HL-60/S4 (cell line): ENCODE results near the gene GCNA.
"Not testable (repeated sequence)": the region's sequence is repeated elsewhere in the genome, so short reads cannot be mapped to it uniquely, and the experiment has no call there.

Experiments used
- in situ Hi-C: fragments of 300-500 bp; cut with MboI; formaldehyde crosslinking; loops from 2 replicates; pipeline ENCODE4 v1.14.3; 2022; ENCODE audit warnings: low sequenced_read_pairs

GCNA gene

DNA sequence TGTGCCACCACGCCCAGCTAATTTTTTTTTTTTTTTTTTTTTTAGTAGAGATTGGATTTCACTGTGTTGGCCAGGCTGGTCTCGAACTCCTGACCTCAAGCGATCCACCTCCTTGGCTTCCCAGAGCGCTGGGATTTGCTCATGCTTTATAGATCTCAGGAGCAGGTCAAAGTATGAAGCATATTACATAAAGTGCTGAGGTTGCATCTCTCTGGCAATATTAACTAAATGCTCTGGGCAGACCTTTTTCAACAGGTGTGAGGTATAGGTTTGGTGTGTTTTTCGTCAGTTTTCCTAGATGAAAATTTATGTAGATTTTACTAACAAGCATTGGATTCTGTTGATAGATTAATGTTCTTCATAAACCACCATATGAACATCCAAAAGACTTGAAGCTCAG, 19.3 kb upstream of the GCNA start:
- in situ Hi-C loops, result no loop called here

- in situ Hi-C loops, result not testable (repeated sequence)
Observed at GRCh38 chrX:71559773-71560172, 18.5 kb upstream of the GCNA start.

DNA sequence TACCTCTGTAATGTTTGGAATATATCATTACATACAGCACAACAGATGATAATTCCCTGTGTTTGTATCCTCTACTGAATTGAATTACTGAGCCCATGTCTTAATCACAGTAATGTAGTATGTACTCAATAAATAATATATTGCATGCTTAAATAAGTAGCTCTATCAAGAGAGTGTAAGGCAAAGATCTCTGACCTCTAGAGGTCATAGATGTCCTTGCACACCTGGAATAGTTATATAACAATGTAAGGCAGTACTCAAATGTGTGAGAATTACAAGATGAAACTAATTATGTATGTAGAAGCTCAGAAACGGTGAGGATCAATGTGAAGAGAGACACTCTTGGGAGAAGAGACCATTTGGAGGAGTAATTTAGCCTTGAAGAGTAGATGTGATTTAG, 14.3 kb upstream of the GCNA start:
- in situ Hi-C loops, result no loop called here

DNA sequence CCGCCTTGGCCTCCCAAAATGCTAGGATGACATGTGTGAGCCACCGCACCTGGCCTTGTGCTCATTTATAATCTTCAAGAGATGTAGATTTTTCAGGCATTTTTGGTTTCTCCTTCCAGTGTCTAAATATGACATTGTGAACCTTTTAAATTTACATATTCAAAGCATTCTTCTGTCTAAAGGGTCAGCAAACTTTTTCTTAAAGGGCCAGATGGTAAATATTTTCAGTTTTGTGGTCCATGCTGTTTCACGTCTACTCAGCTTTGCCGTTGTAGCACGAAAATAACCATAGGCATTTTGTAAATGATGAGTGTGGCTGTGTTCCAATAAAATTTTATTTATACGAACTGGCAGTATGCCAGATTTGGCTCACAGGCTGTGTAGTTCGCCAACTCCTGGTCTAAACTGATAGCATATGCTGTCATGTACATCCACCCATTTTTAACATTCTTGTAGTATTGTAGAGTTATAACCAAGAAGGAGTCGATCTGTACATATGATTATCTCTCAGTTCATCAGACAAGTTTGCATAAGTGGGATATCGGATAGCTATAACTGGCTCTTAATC, 12.7 kb upstream of the GCNA start:
- in situ Hi-C loops, result no loop called here

DNA sequence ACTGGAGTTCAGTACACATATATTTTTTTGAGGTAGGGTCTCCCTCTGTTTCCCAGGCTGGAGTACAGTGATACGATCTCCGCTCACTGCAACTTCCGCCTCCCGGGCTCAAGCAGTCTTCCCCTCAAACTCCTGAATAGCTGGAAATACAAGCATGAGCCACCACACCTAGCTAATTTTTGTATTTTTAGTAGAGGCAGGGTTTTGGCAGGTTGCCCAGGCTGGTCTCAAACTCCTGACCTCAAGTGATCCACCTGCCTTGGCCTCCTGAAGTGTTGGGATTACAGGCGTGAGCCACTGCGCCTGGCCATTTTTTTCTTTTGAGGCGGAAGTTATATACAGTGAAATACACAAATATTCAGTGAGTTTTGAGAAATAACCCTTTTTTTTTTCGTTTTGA, 6.8 kb upstream of the GCNA start:
- in situ Hi-C loops, result not testable (repeated sequence)

GRCh38 chrX:71573590-71573989, 4.6 kb upstream of the GCNA start:
- in situ Hi-C loops, result no loop called here

DNA sequence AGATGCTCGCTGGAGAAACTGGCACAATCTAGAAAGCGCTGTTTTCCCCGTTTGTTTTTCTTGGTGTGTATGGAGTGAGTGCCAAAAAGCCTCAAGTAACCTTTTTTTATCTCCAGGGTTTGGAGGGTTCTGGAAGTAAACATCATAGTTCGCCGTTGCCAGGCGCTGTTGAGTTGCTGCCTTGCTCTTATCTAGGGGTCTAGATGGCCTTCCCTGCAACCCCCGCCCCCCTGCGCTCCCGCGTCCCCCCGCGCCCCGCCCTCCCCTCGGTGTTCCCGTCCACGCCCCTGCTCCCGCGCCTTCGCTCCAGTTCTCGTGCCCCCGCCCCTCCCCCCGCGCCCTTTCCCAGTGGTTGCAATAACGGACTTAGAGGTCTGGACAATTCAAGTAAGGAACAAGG, 555 bp upstream of the GCNA start:
- in situ Hi-C loops, result no loop called here

DNA sequence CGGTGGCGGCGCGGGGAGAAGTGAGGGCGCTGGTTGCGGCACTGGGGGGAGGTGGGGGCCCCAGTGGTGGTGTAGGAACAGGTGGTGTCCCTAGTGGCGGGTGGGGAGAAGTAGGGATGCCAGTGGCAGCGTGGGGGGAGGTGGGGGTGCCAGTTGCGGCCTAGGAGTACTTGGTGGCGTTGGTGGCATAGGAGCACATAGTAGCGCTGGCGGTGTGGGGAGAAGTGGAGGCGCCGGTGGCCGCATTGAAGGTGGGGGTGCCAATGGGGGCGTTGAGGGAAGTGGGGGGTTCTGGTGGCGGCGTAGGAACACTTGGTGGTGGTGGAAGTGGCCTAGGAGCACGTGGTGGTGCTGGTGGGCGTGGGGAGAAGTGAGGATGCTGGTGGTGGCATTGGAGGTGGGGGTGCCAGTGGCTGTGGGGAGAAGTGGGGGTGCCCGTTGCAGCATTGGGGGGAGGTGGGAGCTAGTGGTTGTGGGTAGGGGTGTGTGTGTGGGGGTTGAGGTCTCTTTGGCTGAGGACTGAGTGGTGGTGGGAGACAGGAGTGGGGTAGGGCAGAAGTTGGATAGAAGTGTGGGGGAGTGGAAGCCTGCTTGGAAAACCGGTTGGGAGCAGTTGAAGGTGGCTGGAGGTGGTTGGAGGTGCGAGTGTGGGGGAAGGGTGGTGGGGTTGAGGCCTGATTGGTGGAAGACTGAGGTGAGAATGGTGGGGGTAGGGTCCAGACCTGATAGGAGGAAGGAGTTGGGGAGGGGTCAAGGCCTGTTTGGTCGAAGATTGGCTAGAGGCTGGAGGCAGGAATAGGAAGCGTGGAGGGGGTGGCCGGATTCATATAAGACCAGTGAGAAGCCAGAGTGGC, 1.1 kb downstream of the GCNA start:
- in situ Hi-C loops, result no loop called here

- in situ Hi-C loops, result no loop called here
Observed at GRCh38 chrX:71579990-71580380, 1.7 kb downstream of the GCNA start.

- in situ Hi-C loops, result no loop called here
Observed at GRCh38 chrX:71581210-71581609, 3.0 kb downstream of the GCNA start.

DNA sequence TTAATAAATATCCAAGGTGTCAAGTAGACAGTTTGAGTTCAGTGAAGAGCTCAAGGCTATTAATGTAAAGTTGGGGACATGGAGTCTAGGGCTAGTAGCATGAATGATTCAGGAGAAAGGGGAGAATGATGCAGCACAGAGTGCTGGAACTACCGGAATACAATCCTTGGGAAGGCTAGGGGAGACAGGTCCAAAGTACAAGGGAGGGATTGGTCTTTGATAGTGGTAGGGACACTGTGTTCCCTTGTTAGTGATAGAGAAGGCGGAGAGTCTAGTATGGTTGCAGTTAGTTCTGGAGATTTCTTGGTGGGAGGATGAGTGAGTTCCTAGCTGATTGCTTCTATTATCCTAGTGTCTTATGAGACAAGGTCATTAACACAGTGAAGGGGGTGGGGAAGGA, 8.7 kb downstream of the GCNA start:
- in situ Hi-C loops, result no loop called here

- in situ Hi-C loops, result not testable (repeated sequence)
Observed at GRCh38 chrX:71593210-71593609, 15.0 kb downstream of the GCNA start.

GRCh38 chrX:71599965-71600364, 21.7 kb downstream of the GCNA start:
- in situ Hi-C loops, result no loop called here

- in situ Hi-C loops, result no loop called here
Observed at GRCh38 chrX:71603618-71604017, 25.4 kb downstream of the GCNA start.

- in situ Hi-C loops, result no loop called here
Observed at GRCh38 chrX:71604141-71604540, 25.9 kb downstream of the GCNA start.

DNA sequence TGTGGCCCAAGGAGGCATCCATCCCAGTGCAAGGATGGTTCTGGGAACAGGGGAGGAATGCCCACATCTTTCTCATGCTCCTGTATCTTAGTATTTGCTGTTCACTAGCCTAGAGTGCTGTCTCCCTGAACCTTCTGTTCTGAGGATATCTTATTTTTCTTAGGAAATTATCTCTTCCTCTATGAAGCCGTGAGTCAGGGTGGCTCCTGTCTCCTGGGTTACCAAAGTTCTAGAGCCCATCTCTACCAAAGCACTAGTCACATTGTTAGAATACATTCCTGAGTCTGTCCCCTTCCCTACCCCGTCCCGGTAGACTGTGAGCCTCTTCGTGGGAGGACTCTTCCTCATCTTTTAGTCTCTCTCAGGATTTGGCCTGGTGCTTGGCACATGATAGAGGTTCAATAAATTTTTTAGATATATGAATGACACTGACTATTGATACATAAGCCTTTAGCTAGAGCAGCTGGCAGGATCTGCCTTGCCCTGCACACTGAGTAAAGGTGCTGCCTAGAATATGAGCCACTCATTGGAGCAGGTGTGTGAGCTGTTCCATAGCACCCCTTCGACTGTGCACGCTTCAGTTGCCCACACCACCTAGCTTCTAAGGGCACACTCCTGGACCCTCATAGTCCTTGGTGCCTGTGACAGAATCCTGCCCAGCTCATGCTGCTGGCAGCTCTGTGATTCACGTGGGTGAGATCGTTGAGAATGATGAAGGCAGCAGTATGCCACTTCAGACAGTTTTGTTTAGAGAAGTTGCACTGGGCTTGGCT, 26.7 kb downstream of the GCNA start:
- in situ Hi-C loops, result no loop called here

DNA sequence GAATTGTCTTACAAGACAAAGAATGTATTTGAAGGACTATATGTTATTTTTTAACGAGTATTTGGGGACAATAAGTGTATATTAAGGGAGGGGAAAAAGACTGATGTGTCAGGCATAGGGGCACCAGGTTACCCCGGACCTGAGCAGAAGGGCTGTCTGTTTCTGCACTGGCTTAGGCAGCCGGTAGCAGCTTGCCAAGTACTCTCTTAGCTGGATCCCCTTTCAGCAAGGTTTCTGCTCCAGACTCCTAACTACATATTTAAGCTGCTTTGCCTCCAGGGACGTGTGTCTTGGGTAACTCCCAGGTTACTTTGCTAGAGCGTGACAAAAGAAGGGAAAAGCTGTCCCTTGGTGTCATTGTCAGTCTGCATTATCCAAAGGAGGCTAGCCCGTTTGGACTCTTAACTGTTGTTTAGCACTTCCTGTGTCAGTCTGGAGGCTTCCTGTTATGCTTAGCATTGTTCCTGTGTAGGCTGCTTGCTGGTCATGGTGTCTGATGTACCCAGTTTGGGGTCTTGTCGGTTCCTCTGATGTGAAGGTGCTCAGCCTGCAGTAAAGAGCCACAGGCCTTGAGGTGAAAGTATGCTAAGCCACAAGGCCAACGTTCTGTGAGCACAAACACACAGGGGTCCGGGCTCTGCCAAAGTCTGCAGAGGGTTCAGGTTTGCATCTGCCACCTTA, 28.4 kb downstream of the GCNA start:
- in situ Hi-C loops, result no loop called here

DNA sequence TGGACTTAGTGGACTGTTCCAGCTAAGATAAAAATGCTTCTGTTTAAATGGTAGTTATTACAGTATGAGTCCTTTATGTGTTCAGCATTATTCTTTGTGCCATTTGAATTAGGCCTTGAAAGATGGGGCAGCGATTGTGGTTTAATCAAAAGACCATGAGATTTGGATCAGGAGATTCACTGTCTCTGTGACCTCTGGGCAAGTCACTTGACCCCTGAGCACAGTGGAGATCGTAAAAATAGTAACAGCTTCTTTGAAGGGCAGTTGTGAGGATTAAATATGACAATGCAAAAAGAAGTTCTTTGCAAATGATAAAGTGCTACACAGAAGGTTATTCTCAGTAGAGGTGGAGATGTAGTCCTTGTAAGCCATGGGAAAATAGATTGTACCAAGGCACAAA, 29.3 kb downstream of the GCNA start:
- in situ Hi-C loops, result no loop called here

DNA sequence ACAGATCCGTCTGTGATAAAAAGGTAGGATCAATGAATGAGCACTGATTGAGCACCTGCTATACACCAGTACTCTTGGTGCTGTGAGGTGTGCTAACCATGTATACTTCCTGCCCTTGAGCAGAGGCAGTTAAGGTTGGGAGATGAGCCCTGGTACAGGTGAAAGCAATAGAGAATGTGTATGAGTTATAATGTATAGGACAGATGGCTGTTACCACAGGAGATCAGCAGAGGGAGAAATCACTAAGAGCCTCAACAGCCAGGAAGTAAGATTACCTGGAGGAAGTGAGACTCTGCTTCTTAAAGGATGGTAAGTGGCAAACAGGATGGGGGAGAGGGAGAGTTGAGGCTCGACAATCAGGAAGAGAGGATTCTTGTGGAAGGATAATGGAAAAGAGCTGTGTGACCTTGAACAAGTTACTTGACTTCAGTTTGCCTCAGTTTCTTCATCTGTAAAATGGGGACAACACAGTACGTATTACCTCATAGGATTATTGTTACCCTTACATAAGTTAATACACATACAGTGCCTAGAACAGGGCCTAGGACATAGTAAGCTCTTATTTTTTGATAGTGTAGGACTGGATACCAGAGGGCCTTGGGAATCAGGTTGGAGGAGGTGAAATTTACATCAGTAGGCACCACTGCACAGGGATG, 31.0 kb downstream of the GCNA start:
- in situ Hi-C loops, result no loop called here

DNA sequence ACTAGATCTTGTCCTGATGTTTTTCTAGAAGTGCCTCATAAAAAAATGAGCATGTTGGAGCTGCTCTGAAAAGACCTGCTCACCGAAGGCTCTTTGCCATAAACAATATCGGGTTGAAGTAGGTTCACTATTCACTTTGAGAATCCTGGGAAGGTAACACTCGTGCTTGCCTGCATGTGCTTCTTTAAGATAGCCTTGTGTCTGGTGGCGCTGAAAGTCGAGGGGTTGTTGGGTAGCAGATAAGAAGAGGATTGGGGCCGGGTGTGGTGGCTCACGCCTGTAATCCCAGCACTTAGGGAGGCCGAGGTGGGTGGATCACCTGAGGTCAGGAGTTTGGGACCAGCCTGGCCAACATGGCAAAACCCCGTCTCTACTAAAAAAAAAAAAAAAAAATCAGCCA, 33.5 kb downstream of the GCNA start:
- in situ Hi-C loops, result not testable (repeated sequence)

DNA sequence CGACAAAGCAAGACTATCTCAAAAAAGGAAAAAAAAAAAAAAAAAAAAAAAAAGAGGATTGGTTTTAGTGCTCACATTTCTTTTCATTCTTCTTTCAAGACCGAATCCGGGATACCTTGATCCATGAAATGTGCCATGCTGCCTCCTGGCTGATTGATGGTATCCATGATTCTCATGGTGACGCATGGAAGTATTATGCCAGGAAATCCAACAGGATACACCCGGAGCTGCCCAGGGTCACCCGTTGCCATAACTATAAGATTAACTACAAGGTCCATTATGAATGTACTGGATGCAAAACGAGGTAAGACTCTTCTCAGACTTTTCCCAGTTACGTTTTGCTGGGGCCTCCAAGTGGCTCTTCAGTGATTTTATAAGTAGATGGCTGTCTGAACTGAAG, 34.0 kb downstream of the GCNA start:
- in situ Hi-C loops, result no loop called here
